Spleen (tissue), 11 donors: Measurements from ENCODE around the gene ZBTB17. TPM values are rescaled to one million over a fixed set of nuclear protein-coding genes. Genes with fewer than 3 reads are reported as not detected.

ENCODE experiments used
- DNase-seq: peaks from one replicate; pipeline ENCODE4 v3.0.0-alpha.2; 2020
- H3K27ac ChIP-seq, 8 donors: fragments of 200-600 bp; sonication (generic) in 7 of 8; 1 replicate in 4 of 8; 2 replicates in 4 of 8; pipeline versions ENCODE4 v1.5.0 to v1.8.0; 2016 to 2021; ENCODE audit warnings: inconsistent platforms in 4 of 8, mild to moderate bottlenecking in 4 of 8, moderate library complexity in 1 of 8
- H3K27me3 ChIP-seq, 7 donors: fragments of 200-600 bp; sonication (generic) in 6 of 7; replicated peaks in 1 of 7; 1 replicate in 4 of 7; 2 replicates in 3 of 7; pipeline versions ENCODE4 v1.5.0 to v1.8.0; 2016 to 2021; ENCODE audit warnings: inconsistent platforms in 3 of 7, mild to moderate bottlenecking in 1 of 7
- H3K36me3 ChIP-seq, 6 donors: fragments of 200-600 bp; sonication (generic) in 5 of 6; 1 replicate in 4 of 6; 2 replicates in 2 of 6; pipeline versions ENCODE4 v1.5.0 to v1.8.0; 2016 to 2021; ENCODE audit warnings: inconsistent platforms in 2 of 6
- H3K4me1 ChIP-seq, 6 donors: fragments of 200-600 bp; sonication (generic) in 5 of 6; 1 replicate in 3 of 6; 2 replicates in 3 of 6; pipeline versions ENCODE4 v1.5.0 to v1.8.0; 2016 to 2021; ENCODE audit warnings: inconsistent platforms in 3 of 6
- H3K4me3 ChIP-seq, 8 donors: fragments of 200-600 bp; sonication (generic) in 7 of 8; 1 replicate in 4 of 8; 2 replicates in 4 of 8; pipeline versions ENCODE4 v1.5.0 to v1.8.0; 2016 to 2021; ENCODE audit warnings: inconsistent platforms in 4 of 8, mild to moderate bottlenecking in 4 of 8, moderate library complexity in 2 of 8
- H3K9me3 ChIP-seq, 8 donors: fragments of 200-600 bp; sonication (generic) in 7 of 8; 1 replicate in 4 of 8; 2 replicates in 4 of 8; pipeline versions ENCODE4 v1.5.0 to v1.8.0; 2016 to 2021; ENCODE audit warnings: inconsistent platforms in 4 of 8
- CTCF ChIP-seq, 11 experiments: fragments of 200-600 bp in 7 of 11; fragments of 450-650 bp in 4 of 11; sonication (generic) in 4 of 11; IDR thresholded peaks in 8 of 11; conservative IDR thresholded peaks in 3 of 11; 1 replicate in 7 of 11; 2 replicates in 4 of 11; pipeline versions ENCODE4 v1.4.0 to v1.8.0; 2016 to 2021; ENCODE audit warnings: antibody characterized with exemption in 11 of 11, inconsistent platforms in 4 of 11, mild to moderate bottlenecking in 1 of 11
- POLR2A ChIP-seq, 3 donors: fragments of 450-650 bp; IDR thresholded peaks; one replicate each; pipeline ENCODE4 v1.5.1; 2017; ENCODE audit warnings: antibody characterized with exemption in 3 of 3, mild to moderate bottlenecking in 1 of 3
- POLR2AphosphoS5 ChIP-seq, 3 donors: sonication (generic); formaldehyde crosslinking; IDR thresholded peaks; one replicate each; pipeline ENCODE4 v1.5.1; 2017; ENCODE audit warnings: antibody characterized with exemption in 3 of 3
- WGBS, 5 donors: extraction: QIAGEN DNeasy Blood & Tissue Kit in 3 of 5; methylation state at CpG; one replicate each; pipeline versions ENCODE4 v1.1.5 to v1.1.7; 2013 to 2018; 5-methylcytosine and 5-hydroxymethylcytosine counted together
- intact Hi-C: fragments of 100-400 bp; cut with DNase I; formaldehyde crosslinking; loops from one replicate; pipeline ENCODE4 v1.15.0; 2023; ENCODE audit warnings: low total_unique reads
- polyA plus RNA-seq, 3 donors: library from polyadenylated mRNA; stranded (reverse); fragments of 200-250 nt; gene quantifications; one replicate each; pipeline ENCODE4 v1.2.1, GENCODE V29; 2013
- total RNA-seq, 7 donors: library from RNA; depleted of rRNA in 3 of 7; stranded (reverse); fragments of >200 nt in 3 of 7; fragmentation: NEBNext Ultra II Directional in 4 of 7; extraction: Animal tissue kit (Norgen Biotek cat#: 25700) in 4 of 7; gene quantifications; one replicate each; pipeline versions ENCODE4 v1.1.0 to v1.2.1, GENCODE V29; 2016 to 2021
- donor health status: healthy with polysubstance abuse.
- donor health status: DM: no; HTN: no; CAD: no; lungs with moderate emphysema.
- donor health status: DM: no; HTN: no; CAD: no.
- donor health status: Bipolar disorder and iron deficiency.
- donor health status: healthy.
- donor health status: DM: no; HTN: no; CAD: no.
- donor health status: DM: yes; HTN: yes; CAD: no.

ZBTB17 gene
- total and polyA plus RNA-seq, 10 donors, result 36.8 to 139 (median 53.4) TPM

- intact Hi-C loops, result no loop called here
- DNase-seq, result no peak
- Histone ChIP-seq H3K27me3 (no peaks in the 10 kb centered on the region), H3K27ac (peak overlapping the region in 1 of 8 donors; percentile 7), H3K9me3 (no peaks in the 10 kb centered on the region), H3K4me1 (peaks cover 42 to 71% (median 59%) of the 10 kb centered on the region in 6 donors), H3K36me3 (peaks cover 0 to 53% (median 28%) of the 10 kb centered on the region in 6 donors), H3K4me3 (no peak overlapping the region)
- 87 to 93% (median 88%) methylated on average over 5 of the region's 5 CpGs for WGBS, 5 donors
- TF ChIP-seq POLR2A (IDR thresholded peaks at IDR 0.05) (no peak), CTCF (IDR thresholded peaks at IDR 0.05 in 8 of 11, conservative IDR thresholded peaks at IDR 0.05 in 3 of 11) (no peak), POLR2AphosphoS5 (IDR thresholded peaks at IDR 0.05) (no peak)
Measured at GRCh38 chr1:15968172-15968571, 7.7 kb downstream of the ZBTB17 start.

- no peak for TF ChIP-seq CTCF (IDR thresholded peaks at IDR 0.05 in 8 of 11, conservative IDR thresholded peaks at IDR 0.05 in 3 of 11)
- TF ChIP-seq POLR2AphosphoS5 (IDR thresholded peaks at IDR 0.05), result no peak
- no peak for TF ChIP-seq POLR2A (IDR thresholded peaks at IDR 0.05)
- H3K27ac ChIP-seq, result peak overlapping the region in 7 of 8 donors; percentile 14 to 84 (median 78)
- no peaks in the 10 kb centered on the region for H3K27me3 ChIP-seq
- H3K9me3 ChIP-seq, result no peaks in the 10 kb centered on the region
- peaks cover 51 to 75% (median 67%) of the 10 kb centered on the region in 6 donors for H3K4me1 ChIP-seq
- 93 to 98% (median 97%) methylated on average over 6 of the region's 6 CpGs for WGBS, 5 donors
- no peak overlapping the region for H3K4me3 ChIP-seq
- intact Hi-C loops, result no loop called here
- H3K36me3 ChIP-seq, result peaks cover 0 to 41% (median 18%) of the 10 kb centered on the region in 6 donors
- no peak for DNase-seq
Measured at GRCh38 chr1:15966956-15967344, 9.0 kb downstream of the ZBTB17 start.

GRCh38 chr1:15966081-15966955, 9.6 kb downstream of the ZBTB17 start:
- H3K4me3 ChIP-seq, result peak overlapping the region in 2 of 8 donors; percentile 7 to 35
- intact Hi-C loops, result no loop called here
- 36 to 39% (median 39%) methylated on average over 18 of the region's 18 CpGs for WGBS, 5 donors
- TF ChIP-seq POLR2A (IDR thresholded peaks at IDR 0.05) (peak in 1 of 3 donors; percentile 38), CTCF (IDR thresholded peaks at IDR 0.05 in 8 of 11, conservative IDR thresholded peaks at IDR 0.05 in 3 of 11) (no peak), POLR2AphosphoS5 (IDR thresholded peaks at IDR 0.05) (peak in 2 of 3 donors; percentile 45 to 74)
- peak; percentile 87 for DNase-seq
- H3K9me3 ChIP-seq, result no peaks in the 10 kb centered on the region
- no peaks in the 10 kb centered on the region for H3K27me3 ChIP-seq
- peak overlapping the region; percentile 14 to 84 (median 76) for H3K27ac ChIP-seq
- peaks cover 53 to 76% (median 70%) of the 10 kb centered on the region in 6 donors for H3K4me1 ChIP-seq
- H3K36me3 ChIP-seq, result peaks cover 0 to 42% (median 15%) of the 10 kb centered on the region in 6 donors

GRCh38 chr1:15965228-15965767, 10.6 kb downstream of the ZBTB17 start:
- no peak for TF ChIP-seq POLR2AphosphoS5 (IDR thresholded peaks at IDR 0.05)
- TF ChIP-seq POLR2A (IDR thresholded peaks at IDR 0.05), result no peak
- TF ChIP-seq CTCF (IDR thresholded peaks at IDR 0.05 in 8 of 11, conservative IDR thresholded peaks at IDR 0.05 in 3 of 11), result no peak
- 43 to 50% (median 47%) methylated on average over 7 of the region's 7 CpGs for WGBS, 5 donors
- Histone ChIP-seq H3K4me1 (peaks cover 53 to 85% (median 75%) of the 10 kb centered on the region in 6 donors), H3K9me3 (no peaks in the 10 kb centered on the region), H3K4me3 (peak overlapping the region in 2 of 8 donors; percentile 7 to 35), H3K27me3 (no peaks in the 10 kb centered on the region), H3K36me3 (peaks cover 0 to 34% (median 15%) of the 10 kb centered on the region in 6 donors), H3K27ac (peak overlapping the region; percentile 14 to 84 (median 76))
- DNase-seq, result no peak
- intact Hi-C loops, result no loop called here
